ENCODE data around the gene KRTAP10-3.

Gene KRTAP10-3

GRCh38 chr21:44515359-44516165 is 43.0 kb downstream of the KRTAP10-3 start:
- Mint-ChIP-seq H3K27me3 (no peaks in the 10 kb centered on the region), H3K27ac (no peak overlapping the region), H3K4me3 (no peak overlapping the region), H3K4me1 (ENCODE audit: low read depth) (no peaks in the 10 kb centered on the region), H3K9me3 (peaks cover 4% of the 10 kb centered on the region), H3K36me3 (ENCODE audit: low read depth) (no peaks in the 10 kb centered on the region)

GRCh38 chr21:44514746-44515358 is 43.7 kb downstream of the KRTAP10-3 start:
- Mint-ChIP-seq H3K4me3 (no peak overlapping the region), H3K9me3 (peaks cover 4% of the 10 kb centered on the region), H3K4me1 (ENCODE audit: low read depth) (no peaks in the 10 kb centered on the region), H3K27me3 (no peaks in the 10 kb centered on the region), H3K36me3 (ENCODE audit: low read depth) (no peaks in the 10 kb centered on the region), H3K27ac (no peak overlapping the region)

GRCh38 chr21:44514218-44514520 is 44.4 kb downstream of the KRTAP10-3 start:
- Mint-ChIP-seq H3K27ac (no peak overlapping the region), H3K27me3 (no peaks in the 10 kb centered on the region), H3K4me3 (no peak overlapping the region), H3K4me1 (ENCODE audit: low read depth) (no peaks in the 10 kb centered on the region), H3K36me3 (ENCODE audit: low read depth) (no peaks in the 10 kb centered on the region), H3K9me3 (peaks cover 4% of the 10 kb centered on the region)

- H3K9me3 Mint-ChIP-seq = peaks cover 4% of the 10 kb centered on the region
- H3K36me3 Mint-ChIP-seq (ENCODE audit: low read depth) = no peaks in the 10 kb centered on the region
- no peak overlapping the region for H3K27ac Mint-ChIP-seq
- H3K4me1 Mint-ChIP-seq (ENCODE audit: low read depth) = no peaks in the 10 kb centered on the region
- no peak overlapping the region for H3K4me3 Mint-ChIP-seq
- no peaks in the 10 kb centered on the region for H3K27me3 Mint-ChIP-seq
These were observed 45.0 kb downstream of the KRTAP10-3 start for GRCh38 chr21:44513389-44514217.

- Mint-ChIP-seq H3K9me3 (peaks cover 2% of the 10 kb centered on the region), H3K27ac (no peak overlapping the region), H3K4me3 (no peak overlapping the region), H3K27me3 (no peaks in the 10 kb centered on the region), H3K4me1 (ENCODE audit: low read depth) (no peaks in the 10 kb centered on the region), H3K36me3 (ENCODE audit: low read depth) (no peaks in the 10 kb centered on the region)
These were observed 45.9 kb downstream of the KRTAP10-3 start for GRCh38 chr21:44512496-44513388.

- Mint-ChIP-seq H3K9me3 (no peaks in the 10 kb centered on the region), H3K4me3 (no peak overlapping the region), H3K4me1 (ENCODE audit: low read depth) (no peaks in the 10 kb centered on the region), H3K27ac (no peak overlapping the region), H3K27me3 (no peaks in the 10 kb centered on the region), H3K36me3 (ENCODE audit: low read depth) (no peaks in the 10 kb centered on the region)
These were observed 46.7 kb downstream of the KRTAP10-3 start for GRCh38 chr21:44511938-44512275.

GRCh38 chr21:44511219-44511937 is 47.2 kb downstream of the KRTAP10-3 start:
- Mint-ChIP-seq H3K4me3 (no peak overlapping the region), H3K9me3 (no peaks in the 10 kb centered on the region), H3K27ac (no peak overlapping the region), H3K4me1 (ENCODE audit: low read depth) (no peaks in the 10 kb centered on the region), H3K27me3 (no peaks in the 10 kb centered on the region), H3K36me3 (ENCODE audit: low read depth) (no peaks in the 10 kb centered on the region)

GRCh38 chr21:44510508-44511218 is 47.9 kb downstream of the KRTAP10-3 start:
- Mint-ChIP-seq H3K27me3 (no peaks in the 10 kb centered on the region), H3K27ac (no peak overlapping the region), H3K4me3 (no peak overlapping the region), H3K9me3 (no peaks in the 10 kb centered on the region), H3K4me1 (ENCODE audit: low read depth) (no peaks in the 10 kb centered on the region), H3K36me3 (ENCODE audit: low read depth) (no peaks in the 10 kb centered on the region)

- H3K4me3 Mint-ChIP-seq = no peak overlapping the region
- H3K4me1 Mint-ChIP-seq (ENCODE audit: low read depth) = no peaks in the 10 kb centered on the region
- H3K27me3 Mint-ChIP-seq = no peaks in the 10 kb centered on the region
- H3K27ac Mint-ChIP-seq = no peak overlapping the region
- H3K36me3 Mint-ChIP-seq (ENCODE audit: low read depth) = no peaks in the 10 kb centered on the region
- no peaks in the 10 kb centered on the region for H3K9me3 Mint-ChIP-seq
These were observed 48.5 kb downstream of the KRTAP10-3 start for GRCh38 chr21:44510109-44510507.

- Mint-ChIP-seq H3K27me3 (no peaks in the 10 kb centered on the region), H3K27ac (no peak overlapping the region), H3K4me1 (ENCODE audit: low read depth) (no peaks in the 10 kb centered on the region), H3K4me3 (no peak overlapping the region), H3K9me3 (no peaks in the 10 kb centered on the region), H3K36me3 (ENCODE audit: low read depth) (no peaks in the 10 kb centered on the region)
These were observed 49.1 kb downstream of the KRTAP10-3 start for GRCh38 chr21:44509539-44509938.

- Mint-ChIP-seq H3K36me3 (ENCODE audit: low read depth) (no peaks in the 10 kb centered on the region), H3K4me1 (ENCODE audit: low read depth) (no peaks in the 10 kb centered on the region), H3K27me3 (no peaks in the 10 kb centered on the region), H3K4me3 (no peak overlapping the region), H3K27ac (no peak overlapping the region), H3K9me3 (no peaks in the 10 kb centered on the region)
These were observed 49.7 kb downstream of the KRTAP10-3 start for GRCh38 chr21:44508711-44509445.

- no peaks in the 10 kb centered on the region for H3K4me1 Mint-ChIP-seq (ENCODE audit: low read depth)
- no peak overlapping the region for H3K4me3 Mint-ChIP-seq
- H3K36me3 Mint-ChIP-seq (ENCODE audit: low read depth) = no peaks in the 10 kb centered on the region
- no peak overlapping the region for H3K27ac Mint-ChIP-seq
- H3K27me3 Mint-ChIP-seq = no peaks in the 10 kb centered on the region
- no peaks in the 10 kb centered on the region for H3K9me3 Mint-ChIP-seq
These were observed 50.2 kb downstream of the KRTAP10-3 start for GRCh38 chr21:44508426-44508710.

Data from stimulated activated naive CD8-positive, alpha-beta T cell treated with anti-CD3 and anti-CD28 coated beads, Interleukin-15, Interleukin-2, amounts not matched to agents 100 ng/mL and 50 ng/mL, for 24 hours (primary cell).